HepG2 (cell line): ENCODE measurements around the gene SLC6A4. TPM values are rescaled to one million over a fixed set of nuclear protein-coding genes. Genes with fewer than 3 reads are reported as not detected.

Source experiments
- ATAC-seq: fragments of 200-7000 bp; cut with Tn5 transposase; 3 replicates; pipeline ENCODE4 v1.9.1; 2020; ENCODE audit warnings: mild to moderate bottlenecking, moderate library complexity
- BruUV-seq: library from RNA; stranded (reverse); fragments of 400-500 nt; replicated peaks from 2 replicates; lab custom pipeline; 2021; lab: Mats Ljungman, UMichigan
- CTCF ChIA-PET: fragments of 300-600 bp; formaldehyde crosslinking; extraction: SDS; loops from one replicate; lab custom pipeline; 2021; ENCODE audit warnings: low total read pairs, inconsistent platforms, low intra/inter-chr PET ratio; lab: Yijun Ruan, JAX
- POLR2A ChIA-PET: fragments of 350-600 bp; sonication (Branson Sonifier 250); formaldehyde crosslinking; loops from one replicate; lab custom pipeline; 2020; ENCODE audit warnings: antibody characterized with exemption, inconsistent platforms; lab: Yijun Ruan, JAX
- DNase-seq: peaks from one replicate; pipeline ENCODE4 v3.0.0-alpha.2; 2015; ENCODE audit warnings: low spot score
- FAIRE-seq: peaks from 3 replicates; lab custom pipeline; 2011; peaks lifted over from hg19 to GRCh38; lab: Jason Lieb, UNC
- H2AFZ ChIP-seq: one replicate; pipeline ENCODE4 v1.6.1; 2011; ENCODE audit warnings: low read length, inconsistent platforms
- H3K27ac ChIP-seq: fragments of 300-600 bp; 3 replicates; pipeline ENCODE4 v1.8.0; 2011; ENCODE audit warnings: mixed run types, mild to moderate bottlenecking, mixed read lengths, low read length, inconsistent platforms; ENCODE audit not compliant: insufficient read depth; ENCODE audit errors: extremely low read length
- H3K27me3 ChIP-seq, 2 experiments: fragments of 200-600 bp in 1 of 2; 2 replicates in 1 of 2; 3 replicates in 1 of 2; pipeline versions ENCODE4 v1.6.0 to v1.8.0; 2011; ENCODE audit warnings: low read length in 2 of 2, mild to moderate bottlenecking in 2 of 2, moderate library complexity in 2 of 2, inconsistent platforms in 1 of 2; ENCODE audit not compliant: insufficient read depth in 2 of 2, control insufficient read depth in 1 of 2
- H3K36me3 ChIP-seq, 2 experiments: fragments of 200-600 bp in 1 of 2; replicated peaks in 1 of 2; 2 replicates in 1 of 2; 3 replicates in 1 of 2; pipeline versions ENCODE4 v1.5.1 to v1.8.0; 2011; ENCODE audit warnings: low read length in 2 of 2, inconsistent platforms in 1 of 2; ENCODE audit not compliant: insufficient read depth in 2 of 2, control insufficient read depth in 1 of 2
- H3K4me1 ChIP-seq: 2 replicates; pipeline ENCODE4 v1.5.1; 2012; ENCODE audit warnings: low read length, inconsistent platforms; ENCODE audit not compliant: insufficient read depth
- H3K4me2 ChIP-seq: 2 replicates; pipeline ENCODE4 v1.6.0; 2011; ENCODE audit warnings: low read depth, low read length, inconsistent platforms
- H3K4me3 ChIP-seq, 3 experiments: fragments of 200-600 bp in 1 of 3; sonication (generic), shearing (Covaris generic) in 1 of 3; replicated peaks in 1 of 3; 2 replicates each; pipeline ENCODE4 v1.5.1; 2011 to 2016; ENCODE audit warnings: low read length in 3 of 3, inconsistent platforms in 2 of 3, low read depth in 2 of 3, mild to moderate bottlenecking in 2 of 3, control low read depth in 1 of 3, mixed read lengths in 1 of 3; ENCODE audit not compliant: insufficient read depth in 1 of 3
- H3K79me2 ChIP-seq: one replicate; pipeline ENCODE4 v1.6.1; 2011; ENCODE audit warnings: low read length, inconsistent platforms; ENCODE audit not compliant: insufficient read depth
- H3K9ac ChIP-seq: 2 replicates; pipeline ENCODE4 v1.6.0; 2011; ENCODE audit warnings: mild to moderate bottlenecking, low read depth, low read length, inconsistent platforms; ENCODE audit not compliant: insufficient read depth
- H3K9me3 ChIP-seq: 2 replicates; pipeline ENCODE4 v1.5.1; 2012; ENCODE audit warnings: mild to moderate bottlenecking, low read length
- H4K20me1 ChIP-seq: 2 replicates; pipeline ENCODE4 v1.6.0; 2011; ENCODE audit warnings: inconsistent platforms, mild to moderate bottlenecking, low read length, moderate library complexity; ENCODE audit not compliant: insufficient read depth
- ARNTL ChIP-seq: sonication (generic); formaldehyde crosslinking; IDR thresholded peaks from 2 replicates; pipeline ENCODE4 v1.4.0; 2020; ENCODE audit warnings: mild to moderate bottlenecking, missing genetic modification reagents
- SP5 ChIP-seq: IDR thresholded peaks from 2 replicates; pipeline ENCODE4 v1.6.1; 2016; ENCODE audit warnings: low read depth, borderline replicate concordance
- ZNF142 ChIP-seq: sonication (generic); formaldehyde crosslinking; IDR thresholded peaks from 2 replicates; pipeline ENCODE4 v1.4.0; 2020; ENCODE audit warnings: missing genetic modification reagents
- ZNF558 ChIP-seq: sonication (generic); formaldehyde crosslinking; IDR thresholded peaks from 2 replicates; pipeline ENCODE4 v1.9.0; 2022; ENCODE audit warnings: mild to moderate bottlenecking, missing genetic modification reagents, borderline replicate concordance
- WGBS: methylation state at CpG from one replicate; pipeline ENCODE4 v1.1.6; 2017; ENCODE audit warnings: low lambda C conversion rate; 5-methylcytosine and 5-hydroxymethylcytosine counted together
- in situ Hi-C: cut with HindIII; loops from 2 replicates; pipeline ENCODE4 v1.10.0; 2017; ENCODE audit warnings: low pct_unique_long_range_greater_than_20kb; ENCODE audit not compliant: extremely low pct_ligation_motif_present
- intact Hi-C: fragments of 100-400 bp; cut with micrococcal nuclease; formaldehyde crosslinking; loops from one replicate; pipeline ENCODE4 v1.10.0; 2022; ENCODE audit not compliant: unreplicated experiment
- polyA plus RNA-seq, 8 experiments: library from polyadenylated mRNA; depleted of rRNA in 3 of 8; stranded (reverse) in 7 of 8; unstranded in 1 of 8; fragments of >200 nt; fragmentation: Illumina TruSeq in 4 of 8; extraction: Trizol in 4 of 8; gene quantifications; 2 replicates each; pipeline versions ENCODE4 v1.2.1 to v1.2.3, GENCODE V29; 2011 to 2016; ENCODE audit warnings: low read depth in 4 of 8, missing spikeins in 1 of 8, mixed read lengths in 1 of 8; ENCODE audit not compliant: insufficient read depth in 1 of 8
- total RNA-seq, 5 experiments: library from RNA; depleted of rRNA; stranded (reverse); fragments of >200 nt; fragmentation: Illumina TruSeq; extraction: Trizol; gene quantifications; 2 replicates each; pipeline ENCODE4 v1.2.3, GENCODE V29; 2016; ENCODE audit warnings: low read depth in 1 of 5
- TF ChIP-seq, protein P1 (sequence below): sonication (generic); formaldehyde crosslinking; conservative IDR thresholded peaks from 2 replicates; pipeline ENCODE4 v1.8.1; 2023; ENCODE audit warnings: missing genetic modification reagents
- TF ChIP-seq, protein P2 (sequence below): sonication (generic); formaldehyde crosslinking; IDR thresholded peaks from 2 replicates; pipeline ENCODE4 v1.4.0; 2020; ENCODE audit warnings: missing genetic modification reagents
- TF ChIP-seq, protein P3 (sequence below): sonication (generic); formaldehyde crosslinking; IDR thresholded peaks from 2 replicates; pipeline ENCODE4 v1.8.0; 2022; ENCODE audit warnings: missing genetic modification reagents, mild to moderate bottlenecking, inconsistent platforms, borderline replicate concordance

Gene SLC6A4
- total and polyA plus RNA-seq, 2 of the 13 experiments (the other 11 are each of a cell fraction or from before 2014, with no cell fraction given): 7.6 to 20.3 TPM

DNA sequence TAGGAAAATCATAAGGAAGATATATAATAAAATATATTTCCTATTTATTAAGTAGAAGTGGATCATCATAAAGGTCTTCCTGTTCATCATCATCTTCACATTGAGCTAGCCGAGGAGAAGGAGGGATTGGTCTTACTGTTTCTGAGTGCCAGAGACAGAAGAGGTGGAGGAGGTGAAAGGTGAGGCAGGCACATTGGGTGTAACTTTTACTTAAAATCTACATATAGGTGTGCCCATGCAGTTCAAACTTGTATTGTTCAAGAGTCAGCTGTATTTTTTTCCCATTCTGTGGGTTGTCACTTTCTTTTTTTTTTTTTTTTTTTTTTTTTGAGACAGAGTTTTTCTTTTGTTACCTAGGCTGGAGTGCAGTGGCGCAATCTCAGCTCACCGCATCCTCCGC is 84.0 kb downstream of the SLC6A4 start:
- FAIRE-seq (no peak), ATAC-seq (no peak), DNase-seq (no peak)
- Histone ChIP-seq H3K4me2 (no peak overlapping the region), H2AFZ (no peak overlapping the region), H3K27ac (no peak overlapping the region), H3K4me1 (no peaks in the 10 kb centered on the region), H3K36me3 (no peaks in the 10 kb centered on the region; a peak in 1 of 5 replicates), H3K9ac (no peak overlapping the region), H3K9me3 (no peaks in the 10 kb centered on the region), H3K27me3 (no peaks in the 10 kb centered on the region), H4K20me1 (no peaks in the 10 kb centered on the region), H3K79me2 (peaks cover 4% of the 10 kb centered on the region), H3K4me3 (no peak overlapping the region)
- no peak for TF ChIP-seq ZNF558 (CRISPR knock-in tag)
- TF ChIP-seq ZNF142: no peak
- TF ChIP-seq, protein P1, sequence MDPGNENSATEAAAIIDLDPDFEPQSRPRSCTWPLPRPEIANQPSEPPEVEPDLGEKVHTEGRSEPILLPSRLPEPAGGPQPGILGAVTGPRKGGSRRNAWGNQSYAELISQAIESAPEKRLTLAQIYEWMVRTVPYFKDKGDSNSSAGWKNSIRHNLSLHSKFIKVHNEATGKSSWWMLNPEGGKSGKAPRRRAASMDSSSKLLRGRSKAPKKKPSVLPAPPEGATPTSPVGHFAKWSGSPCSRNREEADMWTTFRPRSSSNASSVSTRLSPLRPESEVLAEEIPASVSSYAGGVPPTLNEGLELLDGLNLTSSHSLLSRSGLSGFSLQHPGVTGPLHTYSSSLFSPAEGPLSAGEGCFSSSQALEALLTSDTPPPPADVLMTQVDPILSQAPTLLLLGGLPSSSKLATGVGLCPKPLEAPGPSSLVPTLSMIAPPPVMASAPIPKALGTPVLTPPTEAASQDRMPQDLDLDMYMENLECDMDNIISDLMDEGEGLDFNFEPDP: no peak
- no peak for TF ChIP-seq ARNTL (CRISPR knock-in tag)
- TF ChIP-seq, protein P2, sequence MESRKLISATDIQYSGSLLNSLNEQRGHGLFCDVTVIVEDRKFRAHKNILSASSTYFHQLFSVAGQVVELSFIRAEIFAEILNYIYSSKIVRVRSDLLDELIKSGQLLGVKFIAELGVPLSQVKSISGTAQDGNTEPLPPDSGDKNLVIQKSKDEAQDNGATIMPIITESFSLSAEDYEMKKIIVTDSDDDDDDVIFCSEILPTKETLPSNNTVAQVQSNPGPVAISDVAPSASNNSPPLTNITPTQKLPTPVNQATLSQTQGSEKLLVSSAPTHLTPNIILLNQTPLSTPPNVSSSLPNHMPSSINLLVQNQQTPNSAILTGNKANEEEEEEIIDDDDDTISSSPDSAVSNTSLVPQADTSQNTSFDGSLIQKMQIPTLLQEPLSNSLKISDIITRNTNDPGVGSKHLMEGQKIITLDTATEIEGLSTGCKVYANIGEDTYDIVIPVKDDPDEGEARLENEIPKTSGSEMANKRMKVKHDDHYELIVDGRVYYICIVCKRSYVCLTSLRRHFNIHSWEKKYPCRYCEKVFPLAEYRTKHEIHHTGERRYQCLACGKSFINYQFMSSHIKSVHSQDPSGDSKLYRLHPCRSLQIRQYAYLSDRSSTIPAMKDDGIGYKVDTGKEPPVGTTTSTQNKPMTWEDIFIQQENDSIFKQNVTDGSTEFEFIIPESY: no peak
- TF ChIP-seq, protein P3, sequence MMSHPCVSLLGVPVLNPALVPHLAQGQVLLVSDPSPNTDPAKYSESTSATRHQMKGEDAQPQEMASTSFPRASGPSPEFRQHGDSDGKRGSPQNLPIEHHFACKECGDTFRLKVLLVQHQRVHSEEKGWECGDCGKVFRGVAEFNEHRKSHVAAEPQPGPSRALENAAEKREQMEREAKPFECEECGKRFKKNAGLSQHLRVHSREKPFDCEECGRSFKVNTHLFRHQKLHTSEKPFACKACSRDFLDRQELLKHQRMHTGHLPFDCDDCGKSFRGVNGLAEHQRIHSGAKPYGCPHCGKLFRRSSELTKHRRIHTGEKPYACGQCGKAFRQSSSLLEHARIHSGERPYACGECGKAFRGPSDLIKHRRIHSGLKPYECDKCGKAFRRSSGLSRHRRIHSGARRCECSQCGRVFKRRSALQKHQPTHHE (CRISPR knock-in tag): no peak
- no peak for TF ChIP-seq SP5
- in situ Hi-C loops (no loop called here), intact Hi-C loops (no loop called here)
- no TSS peak for BruUV-seq
- ChIA-PET CTCF (no interaction called here), POLR2A (no interaction called here)
- 98% methylated on average over 4 of the region's 4 CpGs for WGBS
